Loucy (cell line): Measurements from ENCODE around the gene OR7D4.

Experiments
- EZH2phosphoT487 ChIP-seq: fragments of 200-600 bp; IDR thresholded peaks from 2 replicates; pipeline ENCODE4 v1.6.1; 2018; ENCODE audit warnings: antibody characterized with exemption, mild to moderate bottlenecking, moderate library complexity, borderline replicate concordance
- TF ChIP-seq, protein P1 (sequence below): fragments of 200-600 bp; sonication (generic); conservative IDR thresholded peaks from 2 replicates; pipeline ENCODE4 v1.5.1; 2014; ENCODE audit warnings: mild to moderate bottlenecking, antibody characterized with exemption, low read length

DNA sequence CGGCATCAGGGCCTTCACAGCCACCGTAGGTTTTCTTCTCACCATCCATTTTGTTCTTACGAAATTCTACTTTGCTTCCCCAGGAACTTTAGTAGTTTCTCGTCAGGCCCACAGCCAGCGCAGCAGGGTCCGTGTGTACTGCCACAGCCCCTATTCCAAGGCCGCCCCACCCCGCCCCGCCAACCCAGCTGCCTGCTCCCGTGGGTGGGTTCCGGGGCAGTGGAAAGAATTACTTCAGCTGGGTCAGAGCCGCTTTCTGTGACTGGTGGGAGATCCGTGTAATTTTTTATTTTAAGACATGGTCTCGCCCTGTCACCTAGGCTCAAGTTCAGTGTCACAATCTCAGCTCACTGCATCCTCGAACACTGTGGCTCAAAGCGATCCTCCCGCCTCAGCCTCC lies 36.4 kb downstream of the OR7D4 start:
- TF ChIP-seq, protein P1, sequence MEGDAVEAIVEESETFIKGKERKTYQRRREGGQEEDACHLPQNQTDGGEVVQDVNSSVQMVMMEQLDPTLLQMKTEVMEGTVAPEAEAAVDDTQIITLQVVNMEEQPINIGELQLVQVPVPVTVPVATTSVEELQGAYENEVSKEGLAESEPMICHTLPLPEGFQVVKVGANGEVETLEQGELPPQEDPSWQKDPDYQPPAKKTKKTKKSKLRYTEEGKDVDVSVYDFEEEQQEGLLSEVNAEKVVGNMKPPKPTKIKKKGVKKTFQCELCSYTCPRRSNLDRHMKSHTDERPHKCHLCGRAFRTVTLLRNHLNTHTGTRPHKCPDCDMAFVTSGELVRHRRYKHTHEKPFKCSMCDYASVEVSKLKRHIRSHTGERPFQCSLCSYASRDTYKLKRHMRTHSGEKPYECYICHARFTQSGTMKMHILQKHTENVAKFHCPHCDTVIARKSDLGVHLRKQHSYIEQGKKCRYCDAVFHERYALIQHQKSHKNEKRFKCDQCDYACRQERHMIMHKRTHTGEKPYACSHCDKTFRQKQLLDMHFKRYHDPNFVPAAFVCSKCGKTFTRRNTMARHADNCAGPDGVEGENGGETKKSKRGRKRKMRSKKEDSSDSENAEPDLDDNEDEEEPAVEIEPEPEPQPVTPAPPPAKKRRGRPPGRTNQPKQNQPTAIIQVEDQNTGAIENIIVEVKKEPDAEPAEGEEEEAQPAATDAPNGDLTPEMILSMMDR: no peak
- TF ChIP-seq EZH2phosphoT487: no peak
